Cardiac muscle cell (in vitro differentiated cells and primary cell): ENCODE measurements around the gene CABLES2. TPM values are rescaled to one million over a fixed set of nuclear protein-coding genes. Genes with fewer than 3 reads are reported as not detected.

Experiments
- DNase-seq, 2 donors: peaks; one replicate each; pipeline versions ENCODE4 v3.0.0 to v3.0.0-alpha.2; 2010 to 2017; ENCODE audit warnings: low read depth in 1 of 2, low spot score in 1 of 2
- H3K27ac ChIP-seq: fragments of 200-600 bp; sonication (generic); 2 replicates; pipeline ENCODE4 v1.5.1; 2016
- H3K27me3 ChIP-seq: fragments of 200-600 bp; sonication (generic); 2 replicates; pipeline ENCODE4 v1.6.0; 2016; ENCODE audit warnings: control low read depth
- H3K36me3 ChIP-seq: fragments of 200-600 bp; sonication (generic); 2 replicates; pipeline ENCODE4 v1.5.1; 2016; ENCODE audit warnings: control low read depth
- H3K4me1 ChIP-seq: fragments of 200-600 bp; sonication (generic); 2 replicates; pipeline ENCODE4 v1.8.1; 2017; ENCODE audit warnings: low read depth, mild to moderate bottlenecking, mixed run types
- H3K4me3 ChIP-seq: fragments of 200-600 bp; sonication (generic); 2 replicates; pipeline ENCODE4 v1.5.1; 2016; ENCODE audit warnings: mild to moderate bottlenecking
- H3K9me3 ChIP-seq: fragments of 200-600 bp; sonication (generic); 2 replicates; pipeline ENCODE4 v1.5.1; 2017; ENCODE audit warnings: low read depth, mild to moderate bottlenecking, control low read depth
- CTCF ChIP-seq: IDR thresholded peaks from 2 replicates; pipeline ENCODE4 v1.5.1; 2012; ENCODE audit warnings: low read depth, mild to moderate bottlenecking, low read length
- polyA plus RNA-seq: library from polyadenylated mRNA; unstranded; fragments of >200 nt; fragmentation: Nextera tagmentation; extraction: Ambion mirVana; gene quantifications from 2 replicates; pipeline ENCODE4 v1.2.1, GENCODE V29; 2016
- total RNA-seq: library from RNA; depleted of rRNA; stranded (reverse); fragments of >200 nt; gene quantifications from 2 replicates; pipeline ENCODE4 v1.2.3, GENCODE V29; 2016

Gene CABLES2
- total and polyA plus RNA-seq, 2 experiments from 2014 or later = 17.9 to 21.4 TPM

GRCh38 chr20:62361799-62362589 is 45.1 kb downstream of the CABLES2 start:
- Histone ChIP-seq H3K4me3 (no peak overlapping the region), H3K27me3 (no peaks in the 10 kb centered on the region), H3K36me3 (no peaks in the 10 kb centered on the region), H3K4me1 (peaks cover 38% of the 10 kb centered on the region), H3K9me3 (no peaks in the 10 kb centered on the region), H3K27ac (peak overlapping the region; percentile 75)
- DNase-seq = peak in 1 of 2 donors; percentile 43
- no peak for TF ChIP-seq CTCF

DNA sequence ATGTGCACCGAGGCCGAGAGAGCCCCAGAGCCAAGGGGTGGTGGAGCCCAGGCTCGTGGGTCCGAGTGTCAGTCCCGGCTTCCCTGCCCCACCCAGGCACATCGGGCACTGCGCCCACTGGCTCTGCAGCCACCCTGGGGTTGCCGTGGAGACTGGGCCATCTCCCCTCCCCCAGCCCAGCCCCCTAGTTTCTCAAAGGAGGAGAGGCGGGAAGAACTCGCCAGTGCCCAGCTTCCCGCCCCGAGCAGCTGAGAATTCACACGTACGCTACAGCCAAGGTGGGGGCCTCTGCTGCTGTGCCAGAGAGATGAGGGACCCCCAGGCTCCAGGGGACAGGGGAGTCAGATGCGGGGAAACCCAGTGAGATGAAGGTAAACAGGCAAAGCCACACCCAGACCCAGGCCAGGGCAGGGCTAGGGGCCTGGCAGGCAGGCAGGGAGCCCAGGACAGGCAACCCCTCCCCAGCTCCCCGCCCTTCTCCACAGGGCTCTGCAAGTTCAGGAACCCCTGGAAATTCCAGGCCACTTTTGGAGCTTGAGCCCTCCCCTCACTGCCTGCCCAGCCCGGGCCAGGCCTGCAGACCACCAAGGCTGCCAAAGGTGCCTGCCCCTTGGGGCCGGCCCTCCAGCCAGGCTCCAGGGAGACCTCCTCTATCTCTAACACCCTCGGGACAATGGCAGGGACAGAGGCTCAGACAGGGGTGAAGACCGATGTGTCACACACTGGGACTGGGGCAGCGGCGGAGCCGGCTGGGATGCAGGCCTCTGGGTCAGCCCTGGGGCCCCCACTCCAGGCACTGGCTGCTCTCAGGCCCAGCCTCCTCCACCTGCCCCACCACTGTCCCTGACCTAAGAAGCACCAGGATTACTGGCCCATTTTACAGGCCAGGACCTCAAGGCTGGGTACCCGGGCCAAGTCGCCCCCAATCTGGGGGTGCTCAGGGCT is 46.0 kb downstream of the CABLES2 start:
- no peak for TF ChIP-seq CTCF
- H3K4me3 ChIP-seq = no peak overlapping the region
- peaks cover 46% of the 10 kb centered on the region for H3K4me1 ChIP-seq
- peak overlapping the region; percentile 75 for H3K27ac ChIP-seq
- no peak for DNase-seq
- H3K9me3 ChIP-seq = no peaks in the 10 kb centered on the region
- H3K36me3 ChIP-seq = no peaks in the 10 kb centered on the region
- H3K27me3 ChIP-seq = no peaks in the 10 kb centered on the region

- H3K36me3 ChIP-seq = no peaks in the 10 kb centered on the region
- peaks cover 42% of the 10 kb centered on the region for H3K4me1 ChIP-seq
- H3K27ac ChIP-seq = no peak overlapping the region
- no peak for TF ChIP-seq CTCF
- no peaks in the 10 kb centered on the region for H3K9me3 ChIP-seq
- no peaks in the 10 kb centered on the region for H3K27me3 ChIP-seq
- peak in 1 of 2 donors; percentile 69 for DNase-seq
- no peak overlapping the region for H3K4me3 ChIP-seq
Measured at GRCh38 chr20:62359491-62360121, 47.5 kb downstream of the CABLES2 start.

GRCh38 chr20:62359043-62359490 is 48.0 kb downstream of the CABLES2 start:
- Histone ChIP-seq H3K36me3 (no peaks in the 10 kb centered on the region), H3K9me3 (no peaks in the 10 kb centered on the region), H3K27ac (no peak overlapping the region), H3K4me3 (no peak overlapping the region), H3K27me3 (no peaks in the 10 kb centered on the region), H3K4me1 (peaks cover 36% of the 10 kb centered on the region)
- DNase-seq = no peak
- TF ChIP-seq CTCF = no peak
